Stimulated activated CD8-positive, alpha-beta memory T cell treated with anti-CD3 and anti-CD28 coated beads, Interleukin-12 subunit alpha, Interleukin-12 subunit beta, amount 100 ng/mL, for 1 hour (primary cell): ENCODE measurements around the gene SUPT7L.
"Not testable (repeated sequence)": the region's sequence is repeated elsewhere in the genome, so short reads cannot be mapped to it uniquely, and the experiment has no call there.

Experiments
- DNase-seq: peaks from one replicate; pipeline ENCODE4 v3.0.0-alpha.2; 2020; ENCODE audit warnings: low read depth

The SUPT7L gene

DNA sequence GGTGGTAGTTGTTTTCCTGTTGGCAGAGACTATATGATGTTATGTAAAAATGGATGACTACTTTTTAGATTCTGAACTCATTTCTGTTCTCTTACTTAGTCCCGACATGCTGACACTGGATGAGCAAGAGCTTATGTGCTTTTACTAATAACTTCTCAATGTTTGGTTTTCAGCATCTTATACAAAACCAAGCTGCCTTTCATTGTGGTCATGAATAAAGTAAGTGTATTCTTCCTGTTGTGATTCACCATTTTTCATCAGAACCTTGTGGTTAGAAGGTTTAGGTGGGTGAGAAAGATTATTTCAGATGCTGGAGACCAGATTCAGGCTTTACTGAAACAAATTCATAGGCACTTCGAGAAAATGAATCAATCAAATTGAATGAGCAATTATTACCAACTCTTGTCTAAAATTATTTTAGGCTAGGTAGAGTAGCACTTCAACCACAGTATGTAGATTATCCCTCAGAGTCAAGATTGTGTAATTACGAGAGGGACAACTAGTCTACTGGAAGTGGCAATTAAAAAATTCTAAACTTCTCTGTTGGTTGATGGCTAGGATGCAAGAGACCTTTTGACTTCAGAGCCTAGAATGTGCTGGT lies 25.3 kb downstream of the SUPT7L start:
- DNase-seq = no peak

DNA sequence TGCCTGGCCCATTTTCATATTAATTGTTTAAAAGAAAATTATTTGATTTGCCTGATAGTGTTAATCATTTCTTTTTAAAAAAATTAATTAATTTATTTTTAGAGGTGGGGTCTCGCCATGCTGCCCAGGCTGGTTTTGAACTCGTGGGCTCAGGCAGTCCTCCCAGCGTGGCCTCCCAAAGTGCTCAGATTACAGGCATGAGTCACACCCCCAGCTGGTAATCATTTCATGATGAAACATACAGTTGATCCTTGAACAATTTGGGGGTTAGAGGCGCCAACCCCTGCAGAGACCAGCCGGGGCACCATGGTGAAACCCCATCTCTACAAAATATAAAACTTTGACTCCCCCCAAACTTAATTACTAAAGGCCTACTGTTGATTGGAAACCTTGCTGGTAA lies 26.6 kb downstream of the SUPT7L start:
- no peak for DNase-seq

DNA sequence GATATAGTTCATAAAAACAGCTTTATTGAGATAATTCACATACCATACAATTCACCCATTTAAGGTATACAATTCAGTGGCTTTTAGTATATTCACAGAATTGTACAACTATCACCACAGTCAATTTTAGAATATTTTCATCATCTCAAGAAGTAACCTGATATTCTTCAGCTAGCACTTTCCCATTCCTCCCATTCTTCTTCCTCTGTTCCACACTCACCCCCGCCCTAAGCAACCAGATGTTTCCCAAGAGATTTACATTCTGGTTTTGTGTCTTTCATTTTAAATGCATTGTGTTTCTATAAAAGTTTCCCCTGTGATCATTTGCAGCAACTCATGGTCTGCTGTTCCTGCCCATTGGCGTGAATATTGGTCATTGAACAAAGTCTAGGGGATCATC lies 29.1 kb downstream of the SUPT7L start:
- no peak for DNase-seq

GRCh38 chr2:27630257-27630656 lies 33.2 kb downstream of the SUPT7L start:
- DNase-seq = not testable (repeated sequence)

DNA sequence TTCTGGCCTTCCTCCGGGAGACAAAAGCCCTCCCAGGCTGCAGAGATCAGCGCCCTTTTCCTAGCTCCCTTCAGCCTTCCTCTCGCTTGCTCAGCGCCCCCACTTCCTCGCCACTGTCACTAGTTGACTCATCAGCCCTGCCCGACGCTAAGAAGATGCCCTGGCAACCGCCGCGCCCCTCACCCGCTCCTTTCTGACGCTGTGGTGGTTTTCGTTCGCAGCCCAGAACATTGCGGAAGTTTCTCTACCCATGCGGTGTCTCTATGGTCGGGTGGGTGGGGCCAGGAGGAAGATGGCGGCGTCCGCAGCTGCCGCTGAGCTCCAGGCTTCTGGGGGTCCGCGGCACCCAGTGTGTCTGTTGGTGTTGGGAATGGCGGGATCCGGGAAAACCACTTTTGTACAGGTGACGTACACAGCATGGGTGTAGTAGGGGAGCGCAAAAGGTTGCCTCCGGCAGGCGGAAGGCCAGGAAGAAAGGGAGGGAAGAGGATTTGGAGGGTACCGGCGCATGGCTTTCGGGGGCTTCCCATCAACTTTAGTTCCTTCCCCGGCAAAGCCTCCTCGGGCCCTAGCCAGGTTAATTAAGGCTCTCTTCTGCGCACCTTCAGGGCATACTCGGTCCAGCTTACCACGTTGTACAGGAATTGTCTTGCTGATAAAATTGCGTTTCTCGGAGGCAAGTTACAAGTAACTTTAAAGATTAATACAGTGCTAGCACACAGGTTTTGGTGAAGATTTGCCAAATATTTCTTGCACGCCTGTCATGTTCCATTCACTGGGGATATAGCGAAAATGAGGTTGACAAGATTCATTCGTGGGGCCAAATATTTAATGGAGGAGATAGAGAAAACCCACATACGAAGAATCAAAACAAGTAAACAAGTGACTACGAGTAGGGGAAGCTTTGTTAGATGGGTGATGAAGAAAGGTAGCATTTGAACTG lies 34.4 kb downstream of the SUPT7L start, which contains the start of the genes CCDC121 and GPN1:
CCDC121 (minus strand) TSS at position 246 of the 943 bp plus-strand sequence. CDS start 1,213 bp downstream, outside the sequence.
GPN1 (plus strand) TSS at position 284 of the 943 bp plus-strand sequence; CDS start at position 293, 9 bp downstream.
- peak; percentile 91 for DNase-seq

GRCh38 chr2:27627963-27628766 lies 35.2 kb downstream of the SUPT7L start:
- DNase-seq = no peak

DNA sequence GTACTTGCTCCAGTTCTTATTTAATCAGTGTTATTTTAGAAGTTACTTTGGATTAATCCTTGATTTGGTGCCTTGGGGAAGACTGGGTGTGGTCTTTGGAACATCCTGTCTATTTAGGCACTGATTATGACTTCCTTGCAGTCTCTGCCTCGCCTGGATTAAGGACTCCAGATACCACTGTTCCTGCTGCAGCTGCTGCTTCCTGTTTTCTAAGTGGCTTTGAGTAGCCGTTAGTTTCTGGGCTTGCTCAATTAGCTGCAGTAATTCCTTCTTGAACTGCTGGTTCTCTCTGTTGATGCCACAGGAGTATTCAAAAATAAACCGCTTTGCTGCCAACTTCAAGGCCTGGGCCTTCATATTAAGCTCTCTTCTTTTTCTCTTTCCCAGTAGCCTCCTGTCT lies 36.5 kb downstream of the SUPT7L start:
- DNase-seq = not testable (repeated sequence)

GRCh38 chr2:27626323-27626722 lies 37.1 kb downstream of the SUPT7L start:
- not testable (repeated sequence) for DNase-seq

DNA sequence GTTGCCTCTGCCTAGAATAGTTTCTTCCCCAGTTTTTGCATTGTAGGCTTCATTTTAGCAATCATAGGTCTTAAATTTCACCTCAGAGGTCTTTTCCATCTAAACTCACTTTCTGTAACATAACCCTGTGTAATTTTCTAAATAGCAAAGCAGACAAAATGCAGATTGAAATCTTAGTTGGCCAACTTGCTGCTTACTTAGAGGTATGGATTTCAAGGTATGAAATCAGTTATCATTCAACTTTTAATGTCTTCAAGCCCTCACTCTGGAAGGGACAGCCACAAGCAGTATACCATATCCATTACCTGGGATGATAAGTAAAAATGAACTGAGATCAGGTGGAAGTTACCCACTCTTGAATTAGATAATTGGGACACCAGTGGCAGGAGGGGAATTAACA lies 38.5 kb downstream of the SUPT7L start:
- DNase-seq = no peak

GRCh38 chr2:27622921-27623384 lies 40.5 kb downstream of the SUPT7L start:
- DNase-seq = no peak

DNA sequence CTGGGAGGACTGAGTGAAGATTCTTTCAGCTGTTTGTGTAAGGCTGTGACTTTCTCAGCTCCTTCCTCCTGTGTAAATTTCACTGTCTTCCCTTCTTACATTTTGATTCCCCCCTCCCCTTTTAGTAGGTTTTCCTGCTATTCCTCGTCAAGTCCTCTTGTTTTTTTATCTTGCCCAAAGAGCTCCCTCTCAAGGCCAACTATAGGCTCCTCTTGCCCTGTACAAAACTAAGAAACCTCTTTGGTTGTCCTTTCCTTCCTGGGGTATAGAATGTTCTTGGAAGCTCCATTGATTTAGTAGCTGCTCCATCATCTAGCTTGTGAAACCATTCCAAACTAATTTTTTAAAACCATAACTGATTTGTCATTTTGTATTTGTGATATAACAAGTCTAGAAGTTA lies 41.9 kb downstream of the SUPT7L start:
- no peak for DNase-seq

GRCh38 chr2:27615316-27615715 lies 48.1 kb downstream of the SUPT7L start:
- DNase-seq = no peak

DNA sequence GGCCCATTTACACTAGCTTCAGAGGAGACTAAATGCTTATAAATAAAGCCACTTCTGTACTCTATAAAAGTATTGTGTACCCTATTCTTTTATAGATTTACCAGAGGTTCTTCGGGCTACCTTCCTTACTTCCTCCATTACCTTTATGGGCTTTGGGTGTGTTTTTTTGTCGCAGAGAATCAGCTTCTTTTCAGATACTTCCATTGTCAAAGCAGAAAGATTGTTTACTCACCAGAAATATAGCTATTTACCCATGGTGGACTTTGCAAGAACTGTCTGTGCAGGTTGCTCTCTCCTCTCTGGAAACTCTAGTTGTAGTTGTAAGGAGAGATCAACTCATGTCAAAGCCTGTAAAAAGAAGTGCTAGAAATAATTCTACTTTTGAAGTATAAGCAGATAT lies 49.4 kb downstream of the SUPT7L start:
- no peak for DNase-seq

DNA sequence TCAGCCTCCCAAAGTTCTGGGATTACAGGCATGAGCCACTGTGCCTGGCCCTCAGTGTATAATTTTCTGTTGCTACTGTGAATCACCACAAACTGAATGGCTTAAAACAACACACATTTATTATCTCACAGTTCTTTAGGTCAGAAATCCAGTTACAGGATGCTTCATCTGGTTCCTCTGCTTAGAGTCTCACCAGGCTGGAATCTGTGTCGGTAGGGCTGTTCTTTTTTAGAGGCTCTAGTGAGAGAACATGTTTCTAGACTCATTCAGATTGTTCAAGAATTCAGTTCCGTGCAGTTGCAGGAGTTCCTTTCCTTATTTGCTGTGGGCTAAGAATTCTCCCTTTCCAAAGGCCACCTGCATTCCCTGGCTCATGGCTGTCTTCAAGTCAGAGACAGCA lies 56.8 kb downstream of the SUPT7L start:
- no peak for DNase-seq
